ENCODE measurements around the gene RP9.

DNA sequence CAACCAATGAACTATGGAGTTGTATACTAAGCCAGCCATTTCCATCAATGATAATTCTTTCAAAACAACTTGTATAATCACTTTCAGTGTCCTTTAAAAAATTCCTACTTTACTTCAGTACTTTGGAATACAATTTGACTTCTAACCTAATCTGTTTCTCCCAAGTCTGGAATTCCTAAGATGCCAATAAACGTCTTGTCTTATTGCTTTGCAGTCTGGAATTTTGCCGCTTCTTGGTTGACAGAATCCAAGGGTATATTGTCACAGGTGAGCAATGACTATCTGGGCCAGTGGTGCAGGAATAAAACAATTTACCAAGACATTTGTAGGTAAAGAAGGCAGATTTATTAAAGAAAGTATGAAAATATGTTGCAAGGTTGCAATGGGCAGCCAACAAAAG lies 21.8 kb downstream of the RP9 start:
- TF ChIP-seq, protein P1, sequence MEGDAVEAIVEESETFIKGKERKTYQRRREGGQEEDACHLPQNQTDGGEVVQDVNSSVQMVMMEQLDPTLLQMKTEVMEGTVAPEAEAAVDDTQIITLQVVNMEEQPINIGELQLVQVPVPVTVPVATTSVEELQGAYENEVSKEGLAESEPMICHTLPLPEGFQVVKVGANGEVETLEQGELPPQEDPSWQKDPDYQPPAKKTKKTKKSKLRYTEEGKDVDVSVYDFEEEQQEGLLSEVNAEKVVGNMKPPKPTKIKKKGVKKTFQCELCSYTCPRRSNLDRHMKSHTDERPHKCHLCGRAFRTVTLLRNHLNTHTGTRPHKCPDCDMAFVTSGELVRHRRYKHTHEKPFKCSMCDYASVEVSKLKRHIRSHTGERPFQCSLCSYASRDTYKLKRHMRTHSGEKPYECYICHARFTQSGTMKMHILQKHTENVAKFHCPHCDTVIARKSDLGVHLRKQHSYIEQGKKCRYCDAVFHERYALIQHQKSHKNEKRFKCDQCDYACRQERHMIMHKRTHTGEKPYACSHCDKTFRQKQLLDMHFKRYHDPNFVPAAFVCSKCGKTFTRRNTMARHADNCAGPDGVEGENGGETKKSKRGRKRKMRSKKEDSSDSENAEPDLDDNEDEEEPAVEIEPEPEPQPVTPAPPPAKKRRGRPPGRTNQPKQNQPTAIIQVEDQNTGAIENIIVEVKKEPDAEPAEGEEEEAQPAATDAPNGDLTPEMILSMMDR (IDR thresholded peaks at IDR 0.05): no peak
- no peak for TF ChIP-seq POLR2AphosphoS5 (IDR thresholded peaks at IDR 0.05)
- no peak for TF ChIP-seq EP300 (IDR thresholded peaks at IDR 0.05)
- TF ChIP-seq POLR2A (IDR thresholded peaks at IDR 0.05): no peak

All from gastroesophageal sphincter (tissue), 3 donors.